ENCODE results near the gene BIN2. TPM values are rescaled to one million over a fixed set of nuclear protein-coding genes. Genes with fewer than 3 reads are reported as not detected.
"Not testable (repeated sequence)": the region's sequence is repeated elsewhere in the genome, so short reads cannot be mapped to it uniquely, and the experiment has no call there.

The BIN2 gene
- total RNA-seq, 1 donor from 2014 or later, result not detected

DNA sequence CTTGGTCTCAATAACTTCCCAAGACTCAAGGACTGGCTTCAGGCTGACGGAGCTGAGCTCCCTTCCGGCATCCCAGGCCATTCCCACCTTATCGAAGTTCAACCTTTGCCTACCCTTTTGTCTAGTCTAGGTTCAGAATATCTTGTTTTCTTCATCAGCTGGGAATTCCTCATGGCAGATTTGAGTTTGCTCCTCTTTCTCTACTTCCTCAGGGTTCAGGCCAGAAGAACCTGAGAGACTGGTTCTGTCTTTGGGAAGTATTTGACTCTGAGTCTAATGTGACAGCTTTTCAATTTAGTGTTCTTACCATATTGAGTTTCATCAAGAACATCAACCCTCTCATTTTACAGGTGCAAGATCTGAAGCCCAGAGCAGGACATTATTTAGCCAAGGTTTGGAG, 2.1 kb downstream of the BIN2 start:
- TF ChIP-seq, protein P1, sequence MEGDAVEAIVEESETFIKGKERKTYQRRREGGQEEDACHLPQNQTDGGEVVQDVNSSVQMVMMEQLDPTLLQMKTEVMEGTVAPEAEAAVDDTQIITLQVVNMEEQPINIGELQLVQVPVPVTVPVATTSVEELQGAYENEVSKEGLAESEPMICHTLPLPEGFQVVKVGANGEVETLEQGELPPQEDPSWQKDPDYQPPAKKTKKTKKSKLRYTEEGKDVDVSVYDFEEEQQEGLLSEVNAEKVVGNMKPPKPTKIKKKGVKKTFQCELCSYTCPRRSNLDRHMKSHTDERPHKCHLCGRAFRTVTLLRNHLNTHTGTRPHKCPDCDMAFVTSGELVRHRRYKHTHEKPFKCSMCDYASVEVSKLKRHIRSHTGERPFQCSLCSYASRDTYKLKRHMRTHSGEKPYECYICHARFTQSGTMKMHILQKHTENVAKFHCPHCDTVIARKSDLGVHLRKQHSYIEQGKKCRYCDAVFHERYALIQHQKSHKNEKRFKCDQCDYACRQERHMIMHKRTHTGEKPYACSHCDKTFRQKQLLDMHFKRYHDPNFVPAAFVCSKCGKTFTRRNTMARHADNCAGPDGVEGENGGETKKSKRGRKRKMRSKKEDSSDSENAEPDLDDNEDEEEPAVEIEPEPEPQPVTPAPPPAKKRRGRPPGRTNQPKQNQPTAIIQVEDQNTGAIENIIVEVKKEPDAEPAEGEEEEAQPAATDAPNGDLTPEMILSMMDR (IDR thresholded peaks at IDR 0.05), result no peak
- no peak overlapping the region for H3K27ac Mint-ChIP-seq (ENCODE audit: unreplicated experiment)
- H3K9me3 Mint-ChIP-seq (ENCODE audit: low read depth), result no peaks in the 10 kb centered on the region
- H3K27me3 Mint-ChIP-seq (ENCODE audit: low read depth), result no peaks in the 10 kb centered on the region
- DNase-seq (ENCODE audit: low spot score), result no peak
- H3K36me3 Mint-ChIP-seq (ENCODE audit: low read depth), result no peaks in the 10 kb centered on the region
- H3K4me3 Mint-ChIP-seq (ENCODE audit: unreplicated experiment), result no peak overlapping the region
- peaks cover 6% of the 10 kb centered on the region for H3K4me1 Mint-ChIP-seq (ENCODE audit: low read depth)

DNA sequence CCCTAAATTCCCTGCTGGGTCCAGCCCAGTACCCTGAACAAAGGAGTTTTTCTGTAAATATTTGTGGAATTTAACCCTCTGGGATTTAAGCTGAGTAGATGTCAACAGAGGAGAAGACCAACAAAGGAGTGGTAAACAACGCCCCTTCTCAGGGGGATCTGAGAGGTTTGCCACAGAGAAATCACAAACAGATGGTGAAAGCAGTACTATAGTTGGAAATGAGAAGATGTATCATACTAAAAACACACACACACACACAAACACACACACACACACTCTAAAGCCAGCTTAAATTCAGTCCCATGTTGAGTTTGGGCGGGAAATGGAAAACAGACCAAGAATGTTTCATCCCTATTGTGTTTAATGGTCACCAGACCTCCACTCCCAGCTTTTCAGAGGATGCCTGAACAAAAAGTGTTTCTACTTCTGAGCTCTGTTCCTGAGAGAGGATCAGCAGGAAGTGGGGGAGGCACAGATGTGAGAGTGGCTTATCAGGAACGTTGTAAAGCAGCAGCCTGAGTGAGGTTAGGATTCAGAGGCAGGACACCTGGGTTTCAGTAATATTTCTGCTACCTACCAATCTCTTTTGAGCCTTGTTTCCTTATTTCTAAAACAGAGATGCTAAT, 3.2 kb downstream of the BIN2 start:
- H3K9me3 Mint-ChIP-seq (ENCODE audit: low read depth), result no peaks in the 10 kb centered on the region
- H3K4me3 Mint-ChIP-seq (ENCODE audit: unreplicated experiment), result no peak overlapping the region
- H3K27ac Mint-ChIP-seq (ENCODE audit: unreplicated experiment), result no peak overlapping the region
- TF ChIP-seq, protein P1 (IDR thresholded peaks at IDR 0.05), result no peak
- H3K4me1 Mint-ChIP-seq (ENCODE audit: low read depth), result peaks cover 2% of the 10 kb centered on the region
- H3K36me3 Mint-ChIP-seq (ENCODE audit: low read depth), result no peaks in the 10 kb centered on the region
- no peaks in the 10 kb centered on the region for H3K27me3 Mint-ChIP-seq (ENCODE audit: low read depth)
- no peak for DNase-seq (ENCODE audit: low spot score)

DNA sequence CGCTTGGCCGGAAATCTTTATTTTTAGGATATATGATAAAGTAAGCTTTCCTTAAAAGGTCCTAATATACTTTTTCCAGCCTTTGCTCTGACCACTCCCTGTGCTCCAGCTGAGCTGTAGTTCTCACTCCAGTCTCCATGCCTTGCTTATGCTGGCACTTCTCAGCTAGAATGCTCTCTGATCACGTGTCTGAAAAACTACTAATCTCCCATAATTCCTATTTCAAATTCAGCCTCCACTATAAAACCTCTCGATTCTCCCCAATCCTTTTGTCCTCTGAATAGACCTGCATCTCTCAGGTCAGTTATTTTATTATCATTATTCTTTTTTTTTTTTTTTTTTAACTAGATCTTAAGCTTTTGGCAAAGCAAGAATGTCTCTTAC, 3.7 kb downstream of the BIN2 start:
- H3K27me3 Mint-ChIP-seq (ENCODE audit: low read depth), result no peaks in the 10 kb centered on the region
- no peak for DNase-seq (ENCODE audit: low spot score)
- H3K4me3 Mint-ChIP-seq (ENCODE audit: unreplicated experiment), result no peak overlapping the region
- no peak overlapping the region for H3K27ac Mint-ChIP-seq (ENCODE audit: unreplicated experiment)
- no peaks in the 10 kb centered on the region for H3K9me3 Mint-ChIP-seq (ENCODE audit: low read depth)
- no peaks in the 10 kb centered on the region for H3K36me3 Mint-ChIP-seq (ENCODE audit: low read depth)
- TF ChIP-seq, protein P1 (IDR thresholded peaks at IDR 0.05), result no peak
- peaks cover 2% of the 10 kb centered on the region for H3K4me1 Mint-ChIP-seq (ENCODE audit: low read depth)

DNA sequence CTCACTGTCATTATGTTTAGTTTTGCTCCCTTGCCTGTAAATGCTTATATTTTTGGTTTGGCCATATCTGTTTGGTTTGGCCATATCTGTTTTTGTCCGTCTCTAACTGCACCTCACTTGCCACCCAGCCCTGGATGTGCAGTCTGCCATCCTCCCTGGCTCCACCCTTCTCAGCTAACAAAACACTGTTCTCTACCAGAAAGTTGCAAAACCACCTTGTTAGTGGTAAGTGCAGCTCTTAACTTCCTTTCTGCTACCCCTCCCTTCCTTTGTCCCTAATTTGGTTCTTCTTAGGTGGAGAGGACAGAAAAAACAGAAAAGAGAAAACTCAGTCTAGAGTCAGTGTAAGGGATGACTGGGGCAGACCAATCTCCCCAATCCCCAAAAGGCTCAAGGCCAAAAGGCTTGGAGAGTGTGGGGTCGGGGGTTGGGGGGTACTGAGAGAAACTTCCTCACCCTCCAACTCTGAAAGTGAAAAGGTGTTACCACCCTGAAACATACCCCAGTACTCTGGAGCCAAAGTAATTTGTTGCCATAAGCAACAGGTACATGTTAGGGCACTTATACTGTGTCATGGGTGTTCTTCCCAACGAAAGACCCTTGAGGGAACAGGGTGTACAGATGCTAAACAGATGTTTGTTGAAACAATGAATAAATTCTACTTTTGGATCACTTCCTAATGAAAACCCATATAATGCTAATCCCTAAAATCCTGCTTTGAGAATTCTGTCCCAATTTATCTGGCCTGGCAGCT, 5.0 kb downstream of the BIN2 start:
- TF ChIP-seq, protein P1 (IDR thresholded peaks at IDR 0.05), result no peak
- no peak for DNase-seq (ENCODE audit: low spot score)
- no peak overlapping the region for H3K27ac Mint-ChIP-seq (ENCODE audit: unreplicated experiment)
- no peaks in the 10 kb centered on the region for H3K9me3 Mint-ChIP-seq (ENCODE audit: low read depth)
- H3K4me3 Mint-ChIP-seq (ENCODE audit: unreplicated experiment), result no peak overlapping the region
- H3K27me3 Mint-ChIP-seq (ENCODE audit: low read depth), result no peaks in the 10 kb centered on the region
- H3K36me3 Mint-ChIP-seq (ENCODE audit: low read depth), result no peaks in the 10 kb centered on the region
- peaks cover 2% of the 10 kb centered on the region for H3K4me1 Mint-ChIP-seq (ENCODE audit: low read depth)

DNA sequence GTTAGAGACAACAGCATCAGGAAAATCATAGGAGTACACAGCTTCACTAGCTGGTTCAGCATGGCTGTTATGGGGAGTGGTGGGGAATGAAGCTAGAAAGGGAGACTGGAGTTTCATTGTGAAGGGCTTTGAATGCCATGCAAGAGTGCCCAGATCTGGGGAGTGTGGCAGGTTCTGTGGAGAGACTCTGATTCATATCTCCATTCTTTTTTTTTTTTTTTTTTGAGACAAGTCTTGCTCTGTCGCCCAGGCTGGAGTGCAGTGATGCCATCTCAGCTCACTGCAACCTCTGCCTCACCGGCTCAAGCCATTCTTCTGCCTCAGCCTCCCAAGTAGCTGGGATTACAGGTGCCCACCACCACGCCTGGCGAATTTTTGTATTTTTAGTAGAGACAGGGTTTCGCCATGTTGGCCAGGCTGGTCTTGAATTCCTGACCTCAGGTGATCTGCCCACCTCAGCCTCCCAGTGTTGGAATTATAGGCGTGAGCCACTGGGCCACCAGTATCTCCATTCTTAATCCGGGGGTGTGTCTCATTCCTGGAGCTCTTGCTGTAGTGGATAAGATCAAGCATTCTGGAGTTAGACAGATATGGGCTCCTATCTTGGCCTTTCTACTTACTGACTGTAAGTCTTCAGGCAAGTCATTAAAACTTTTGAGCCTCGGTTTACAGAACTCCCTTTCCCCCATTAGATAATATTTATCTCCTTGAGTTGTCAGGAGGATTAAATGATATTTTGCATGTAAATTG, 5.7 kb downstream of the BIN2 start:
- not testable (repeated sequence) for H3K9me3 Mint-ChIP-seq (ENCODE audit: low read depth); H3K4me3 Mint-ChIP-seq (ENCODE audit: unreplicated experiment); H3K27me3 Mint-ChIP-seq (ENCODE audit: low read depth); H3K36me3 Mint-ChIP-seq (ENCODE audit: low read depth); H3K4me1 Mint-ChIP-seq (ENCODE audit: low read depth); H3K27ac Mint-ChIP-seq (ENCODE audit: unreplicated experiment); DNase-seq (ENCODE audit: low spot score)

All from chondrocyte (in vitro differentiated cells).